MCF 10A (cell line): ENCODE data around the gene RAD51B. TPM values are rescaled to one million over a fixed set of nuclear protein-coding genes. Genes with fewer than 3 reads are reported as not detected.

Experiments
- BruUV-seq: library from RNA; stranded (reverse); fragments of 400-500 nt; replicated peaks from 2 replicates; lab custom pipeline; 2021; lab: Mats Ljungman, UMichigan
- CTCF ChIA-PET: fragments of 300-600 bp; sonication (Branson Sonifier 250); formaldehyde crosslinking; extraction: SDS; loops from one replicate; lab custom pipeline; 2021; ENCODE audit warnings: antibody characterized with exemption, inconsistent platforms; lab: Yijun Ruan, JAX
- POLR2A ChIA-PET: fragments of 300-600, 350-650 bp; sonication (Branson Sonifier 250); formaldehyde crosslinking; extraction: SDS; loops from one replicate; lab custom pipeline; 2020; ENCODE audit warnings: antibody characterized with exemption, inconsistent platforms; lab: Yijun Ruan, JAX
- DNase-seq: peaks from one replicate; pipeline ENCODE4 v3.0.0-alpha.2; 2018; ENCODE audit not compliant: unreplicated experiment
- H3K27ac Mint-ChIP-seq: one replicate; pipeline ENCODE4 v1.8.0; 2022; ENCODE audit warnings: mild to moderate bottlenecking, low read depth, mixed read lengths; ENCODE audit not compliant: unreplicated experiment
- H3K27me3 Mint-ChIP-seq: one replicate; pipeline ENCODE4 v1.8.0; 2022; ENCODE audit warnings: mixed read lengths; ENCODE audit not compliant: insufficient read depth, unreplicated experiment
- H3K36me3 Mint-ChIP-seq: one replicate; pipeline ENCODE4 v1.8.0; 2022; ENCODE audit warnings: mild to moderate bottlenecking, moderate library complexity, mixed read lengths; ENCODE audit not compliant: insufficient read depth, unreplicated experiment
- H3K4me1 Mint-ChIP-seq: one replicate; pipeline ENCODE4 v1.8.0; 2022; ENCODE audit warnings: mixed read lengths; ENCODE audit not compliant: insufficient read depth, unreplicated experiment
- H3K4me3 Mint-ChIP-seq: one replicate; pipeline ENCODE4 v1.8.0; 2022; ENCODE audit warnings: mild to moderate bottlenecking, moderate library complexity, mixed read lengths; ENCODE audit not compliant: unreplicated experiment
- H3K9me3 Mint-ChIP-seq: one replicate; pipeline ENCODE4 v1.8.0; 2022; ENCODE audit warnings: mixed read lengths; ENCODE audit not compliant: unreplicated experiment
- intact Hi-C: fragments of 100-400 bp; cut with micrococcal nuclease; formaldehyde crosslinking; loops from 2 replicates; pipeline ENCODE4 v1.14.1; 2022
- total RNA-seq: library from RNA; stranded (reverse); gene quantifications from 2 replicates; pipeline ENCODE4 v1.2.3, GENCODE V29; 2022
- TF ChIP-seq, protein P1 (sequence below): fragments of 200-600 bp; IDR thresholded peaks from one replicate; pipeline ENCODE4 v1.8.0; 2022; ENCODE audit warnings: antibody characterized with exemption, mild to moderate bottlenecking; ENCODE audit not compliant: unreplicated experiment

The RAD51B gene
- total RNA-seq, 1 experiment from 2014 or later, result 14.6 TPM

DNA sequence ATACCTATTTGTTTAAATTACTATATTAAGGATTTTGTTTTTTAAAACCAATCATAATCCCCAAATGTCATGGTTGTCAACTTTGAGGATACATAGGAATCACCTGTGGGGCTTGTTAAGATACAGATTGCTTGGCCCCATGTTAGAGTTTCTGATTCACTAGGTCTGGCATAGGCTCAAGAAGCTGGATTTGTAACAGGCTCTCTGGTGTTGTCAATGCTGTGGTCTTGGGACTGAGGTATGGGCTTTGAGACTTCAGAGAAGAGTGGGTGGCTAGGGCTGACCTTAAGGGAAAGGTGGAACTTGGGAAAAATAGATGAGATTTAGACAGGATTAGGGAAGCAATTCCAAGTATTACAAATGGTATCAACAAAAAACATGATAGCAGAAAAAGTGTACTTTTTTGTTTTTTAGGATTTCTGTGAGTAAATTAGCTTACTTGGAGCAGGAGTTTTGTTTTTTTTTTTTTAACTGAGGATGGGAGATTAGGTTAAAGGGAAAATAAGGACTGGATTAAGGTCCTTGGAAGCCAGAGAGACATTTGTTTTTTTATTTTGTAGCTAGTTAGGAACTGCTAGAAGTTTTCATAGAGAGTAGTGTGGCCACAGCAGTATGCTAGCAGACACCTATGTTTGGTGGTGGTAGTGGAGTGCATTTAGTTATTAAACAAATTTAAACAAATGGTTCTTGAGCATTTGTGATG lies 88.6 kb downstream of the RAD51B start:
- ChIA-PET POLR2A (interaction anchor here (0.6 to 1.3 kb wide), 2 partner anchors 9 to 638 kb away, joined by 3 to 5 read pairs; no protein-coding TSS in a partner anchor), CTCF (interaction anchor here (0.7 to 1.4 kb wide), 4 partner anchors 10 to 1465 kb away, joined by 3 to 5 read pairs (median 3); no protein-coding TSS in a partner anchor)
- TF ChIP-seq, protein P1, sequence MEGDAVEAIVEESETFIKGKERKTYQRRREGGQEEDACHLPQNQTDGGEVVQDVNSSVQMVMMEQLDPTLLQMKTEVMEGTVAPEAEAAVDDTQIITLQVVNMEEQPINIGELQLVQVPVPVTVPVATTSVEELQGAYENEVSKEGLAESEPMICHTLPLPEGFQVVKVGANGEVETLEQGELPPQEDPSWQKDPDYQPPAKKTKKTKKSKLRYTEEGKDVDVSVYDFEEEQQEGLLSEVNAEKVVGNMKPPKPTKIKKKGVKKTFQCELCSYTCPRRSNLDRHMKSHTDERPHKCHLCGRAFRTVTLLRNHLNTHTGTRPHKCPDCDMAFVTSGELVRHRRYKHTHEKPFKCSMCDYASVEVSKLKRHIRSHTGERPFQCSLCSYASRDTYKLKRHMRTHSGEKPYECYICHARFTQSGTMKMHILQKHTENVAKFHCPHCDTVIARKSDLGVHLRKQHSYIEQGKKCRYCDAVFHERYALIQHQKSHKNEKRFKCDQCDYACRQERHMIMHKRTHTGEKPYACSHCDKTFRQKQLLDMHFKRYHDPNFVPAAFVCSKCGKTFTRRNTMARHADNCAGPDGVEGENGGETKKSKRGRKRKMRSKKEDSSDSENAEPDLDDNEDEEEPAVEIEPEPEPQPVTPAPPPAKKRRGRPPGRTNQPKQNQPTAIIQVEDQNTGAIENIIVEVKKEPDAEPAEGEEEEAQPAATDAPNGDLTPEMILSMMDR, result no peak
- Mint-ChIP-seq H3K36me3 (no peaks in the 10 kb centered on the region), H3K4me3 (no peak overlapping the region), H3K27me3 (no peaks in the 10 kb centered on the region), H3K27ac (no peak overlapping the region), H3K4me1 (no peaks in the 10 kb centered on the region), H3K9me3 (no peaks in the 10 kb centered on the region)
- DNase-seq, result peak; percentile 8
- intact Hi-C loops, result no loop called here
- BruUV-seq, result no TSS peak

DNA sequence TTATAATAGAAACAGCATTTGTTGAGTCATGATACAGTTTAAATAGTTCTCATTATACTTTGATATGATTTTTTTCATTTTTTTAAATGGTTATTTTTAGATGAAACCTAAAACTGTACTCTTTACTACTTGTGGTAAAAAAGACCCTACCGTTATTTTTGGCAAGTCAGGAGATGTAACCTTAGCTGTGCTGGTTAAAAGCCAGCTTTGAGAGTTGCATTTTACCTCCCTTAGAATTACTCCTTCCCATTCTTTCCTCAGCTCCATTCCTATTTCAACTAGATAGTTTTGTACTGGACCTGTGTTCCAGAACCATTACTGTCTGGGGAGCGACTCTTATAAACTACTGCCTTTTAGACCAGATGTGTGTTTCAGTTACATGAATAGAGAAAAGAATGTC lies 92.0 kb downstream of the RAD51B start:
- intact Hi-C loops, result no loop called here
- H3K27me3 Mint-ChIP-seq, result no peaks in the 10 kb centered on the region
- ChIA-PET CTCF (interaction anchor here (1.8 kb wide), 1 partner anchor 29 kb away, joined by 5 read pairs; no protein-coding TSS in a partner anchor), POLR2A (no interaction called here)
- BruUV-seq, result no TSS peak
- TF ChIP-seq, protein P1, result no peak
- H3K9me3 Mint-ChIP-seq, result no peaks in the 10 kb centered on the region
- no peak overlapping the region for H3K27ac Mint-ChIP-seq
- H3K4me1 Mint-ChIP-seq, result no peaks in the 10 kb centered on the region
- H3K4me3 Mint-ChIP-seq, result no peak overlapping the region
- no peaks in the 10 kb centered on the region for H3K36me3 Mint-ChIP-seq
- no peak for DNase-seq

DNA sequence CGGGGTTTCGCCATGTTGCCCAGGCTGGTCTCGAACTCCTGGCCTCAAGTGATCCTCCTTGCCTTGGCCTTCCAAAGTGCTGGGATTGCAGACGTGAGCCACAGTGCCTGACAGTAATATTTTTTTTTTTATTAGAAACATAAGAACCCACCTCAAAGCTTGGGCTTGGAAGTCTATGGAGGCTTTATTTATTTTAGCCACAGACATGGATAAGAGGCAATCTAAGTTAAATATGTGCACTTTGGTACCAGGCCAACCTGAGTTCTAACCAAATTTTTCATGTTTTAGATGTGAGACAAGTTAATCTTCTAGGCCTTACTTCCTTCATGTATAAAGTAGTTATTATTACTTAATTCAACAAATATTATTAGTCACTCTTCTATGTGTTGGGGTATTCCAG lies 96.9 kb downstream of the RAD51B start:
- Mint-ChIP-seq H3K27ac (no peak overlapping the region), H3K4me3 (no peak overlapping the region), H3K27me3 (no peaks in the 10 kb centered on the region), H3K4me1 (no peaks in the 10 kb centered on the region), H3K9me3 (no peaks in the 10 kb centered on the region), H3K36me3 (no peaks in the 10 kb centered on the region)
- intact Hi-C loops, result no loop called here
- no peak for DNase-seq
- ChIA-PET POLR2A (interaction anchor here (0.7 kb wide), 1 partner anchor 910 kb away, joined by 3 read pairs; no protein-coding TSS in a partner anchor), CTCF (interaction anchor here (0.6 kb wide), 2 partner anchors 13 to 440 kb away, joined by 3 read pairs; no protein-coding TSS in a partner anchor)
- TF ChIP-seq, protein P1, result no peak
- no TSS peak for BruUV-seq

DNA sequence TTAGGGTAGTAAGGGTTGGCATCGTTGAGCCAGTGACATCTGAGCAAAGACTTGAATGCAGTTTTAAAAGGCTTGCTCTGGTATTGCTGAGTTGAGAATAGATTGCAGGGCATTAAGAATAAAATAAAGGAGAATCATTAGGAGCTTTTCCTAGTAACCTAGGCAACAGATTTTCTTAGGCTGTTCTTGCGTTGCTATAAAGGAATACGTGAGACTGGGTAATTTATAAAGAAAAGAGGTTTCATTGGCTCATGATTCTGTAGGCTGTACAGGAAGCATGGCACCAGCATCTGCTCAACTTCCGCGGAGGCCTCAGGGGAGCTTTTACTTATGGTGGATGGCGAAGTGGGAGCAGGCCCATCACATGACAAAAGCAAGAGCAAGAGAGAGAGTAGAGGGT lies 97.4 kb downstream of the RAD51B start:
- ChIA-PET CTCF (interaction anchor here (0.6 to 1.0 kb wide), 2 partner anchors 13 to 928 kb away, joined by 3 read pairs; no protein-coding TSS in a partner anchor), POLR2A (interaction anchor here (0.7 kb wide), 1 partner anchor 910 kb away, joined by 3 read pairs; no protein-coding TSS in a partner anchor)
- intact Hi-C loops, result no loop called here
- TF ChIP-seq, protein P1, result no peak
- DNase-seq, result no peak
- Mint-ChIP-seq H3K4me1 (no peaks in the 10 kb centered on the region), H3K4me3 (no peak overlapping the region), H3K36me3 (no peaks in the 10 kb centered on the region), H3K27ac (no peak overlapping the region), H3K27me3 (no peaks in the 10 kb centered on the region), H3K9me3 (no peaks in the 10 kb centered on the region)
- BruUV-seq, result no TSS peak
